ENCODE data around the gene PUS3.
"Not testable (repeated sequence)": the region's sequence is repeated elsewhere in the genome, so short reads cannot be mapped to it uniquely, and the experiment has no call there.

The PUS3 gene

DNA sequence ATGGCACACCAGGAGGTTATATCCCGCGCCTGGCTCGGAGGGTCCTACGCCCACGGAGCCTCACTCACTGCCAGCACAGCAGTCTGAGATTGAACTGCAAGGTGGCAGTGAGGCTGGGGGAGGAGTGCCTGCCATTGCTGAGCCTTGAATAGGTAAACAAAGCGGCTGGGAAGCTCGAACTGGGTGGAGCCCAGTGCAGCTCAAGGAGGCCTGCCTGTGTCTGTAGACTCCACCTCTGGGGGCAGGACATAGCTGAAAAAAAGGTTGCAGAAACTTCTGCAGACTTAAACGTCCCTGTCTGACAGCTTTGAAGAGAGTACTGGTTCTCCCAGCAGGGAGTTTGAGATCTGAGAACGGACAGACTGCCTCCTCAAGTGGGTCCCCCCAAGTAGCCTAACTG is 45.3 kb downstream of the PUS3 start:
- not testable (repeated sequence) for H3K4me2 ChIP-seq (ENCODE audit: insufficient read depth, low read length, poor library complexity, severe bottlenecking); H3K4me1 ChIP-seq (ENCODE audit: control insufficient read depth in 2 of 2, insufficient read depth in 1 of 2, low read depth in 1 of 2, low read length in 2 of 2); H2AK5ac ChIP-seq (ENCODE audit: low read depth, low read length); H4K91ac ChIP-seq (ENCODE audit: low read depth, low read length, poor library complexity); H2BK120ac ChIP-seq (ENCODE audit: low read depth, low read length); H3K23ac ChIP-seq (ENCODE audit: low read depth, low read length, poor library complexity); H3K18ac ChIP-seq (ENCODE audit: low read length); H2AFZ ChIP-seq (ENCODE audit: low read length); H3K9ac ChIP-seq (ENCODE audit: low read depth, low read length, poor library complexity); H3K27ac ChIP-seq (replicated peaks; ENCODE audit: low read length); H3K79me1 ChIP-seq (ENCODE audit: low read depth, low read length); H2BK15ac ChIP-seq (ENCODE audit: low read length); H3K27me3 ChIP-seq (ENCODE audit: control insufficient read depth in 3 of 3, insufficient read depth in 3 of 3, low read depth in 1 of 3, low read length in 3 of 3); H3K14ac ChIP-seq (ENCODE audit: low read length); H3K4ac ChIP-seq (ENCODE audit: low read length); DNase-seq (ENCODE audit: low spot score); H3K4me3 ChIP-seq (ENCODE audit: low read length in 2 of 2); H4K8ac ChIP-seq (ENCODE audit: low read depth, low read length); H3K36me3 ChIP-seq (replicated peaks in 1 of 2; ENCODE audit: control insufficient read depth in 2 of 2, insufficient read depth in 2 of 2, low read length in 2 of 2); H2BK5ac ChIP-seq (ENCODE audit: low read length); H2BK12ac ChIP-seq (ENCODE audit: low read length); H3K9me3 ChIP-seq (replicated peaks in 1 of 2; ENCODE audit: control insufficient read depth in 2 of 2, insufficient read depth in 1 of 2, low read depth in 1 of 2, low read length in 2 of 2)
- no CpG with 5 or more reads among the region's 9 CpGs for WGBS, 2 donors (ENCODE audit: extremely low coverage in 2 of 2, insufficient read length in 2 of 2, insufficient replicate concordance in 1 of 2)

DNA sequence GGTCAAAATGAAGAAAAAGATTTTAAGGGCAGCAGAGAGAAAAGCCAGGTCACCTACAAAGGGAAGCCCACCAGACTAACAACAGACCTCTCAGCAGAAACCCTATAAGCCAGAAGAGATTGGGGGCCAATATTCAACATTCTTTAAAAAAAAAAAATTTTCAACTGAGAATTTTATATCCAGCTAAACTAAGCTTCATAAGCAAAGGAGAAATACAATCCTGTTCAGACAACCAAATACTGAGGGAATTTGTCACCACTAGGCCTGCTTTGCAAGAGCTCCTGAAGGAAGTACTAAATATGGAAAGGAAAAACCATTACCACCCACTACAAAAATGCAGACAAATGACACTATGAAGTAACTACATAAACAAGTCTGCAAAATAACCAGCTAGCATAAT is 56.8 kb downstream of the PUS3 start:
- no peak overlapping the region for H2BK15ac ChIP-seq (ENCODE audit: low read length)
- no peak overlapping the region for H2BK5ac ChIP-seq (ENCODE audit: low read length)
- no peak overlapping the region for H3K14ac ChIP-seq (ENCODE audit: low read length)
- H3K9me3 ChIP-seq (replicated peaks in 1 of 2; ENCODE audit: control insufficient read depth in 2 of 2, insufficient read depth in 1 of 2, low read depth in 1 of 2, low read length in 2 of 2): peaks cover 6 to 7% of the 10 kb centered on the region in 2 donors
- H3K27me3 ChIP-seq (ENCODE audit: control insufficient read depth in 3 of 3, insufficient read depth in 3 of 3, low read depth in 1 of 3, low read length in 3 of 3): no peaks in the 10 kb centered on the region
- H3K27ac ChIP-seq (replicated peaks; ENCODE audit: low read length): no peak overlapping the region
- no peak overlapping the region for H3K4me2 ChIP-seq (ENCODE audit: insufficient read depth, low read length, poor library complexity, severe bottlenecking)
- no peak overlapping the region for H4K91ac ChIP-seq (ENCODE audit: low read depth, low read length, poor library complexity)
- H3K4ac ChIP-seq (ENCODE audit: low read length): no peak overlapping the region
- no peak overlapping the region for H2AK5ac ChIP-seq (ENCODE audit: low read depth, low read length)
- H3K23ac ChIP-seq (ENCODE audit: low read depth, low read length, poor library complexity): no peak overlapping the region
- peaks cover 0 to 1% of the 10 kb centered on the region in 2 donors for H3K4me1 ChIP-seq (ENCODE audit: control insufficient read depth in 2 of 2, insufficient read depth in 1 of 2, low read depth in 1 of 2, low read length in 2 of 2)
- H2BK120ac ChIP-seq (ENCODE audit: low read depth, low read length): no peak overlapping the region
- no peak overlapping the region for H3K18ac ChIP-seq (ENCODE audit: low read length)
- H4K8ac ChIP-seq (ENCODE audit: low read depth, low read length): no peak overlapping the region
- H2AFZ ChIP-seq (ENCODE audit: low read length): no peak overlapping the region
- H3K36me3 ChIP-seq (replicated peaks in 1 of 2; ENCODE audit: control insufficient read depth in 2 of 2, insufficient read depth in 2 of 2, low read length in 2 of 2): no peaks in the 10 kb centered on the region
- no peaks in the 10 kb centered on the region for H3K79me1 ChIP-seq (ENCODE audit: low read depth, low read length)
- no peak for DNase-seq (ENCODE audit: low spot score)
- no peak overlapping the region for H3K9ac ChIP-seq (ENCODE audit: low read depth, low read length, poor library complexity)
- H2BK12ac ChIP-seq (ENCODE audit: low read length): no peak overlapping the region
- no peak overlapping the region for H3K4me3 ChIP-seq (ENCODE audit: low read length in 2 of 2)
